ENCODE results near the gene RPL41.
A peak's percentile ranks its signal among the peaks of the same experiment; 100 is the strongest.

The RPL41 gene

GRCh38 chr12:56102683-56103065 is 13.8 kb upstream of the RPL41 start:
- no peak for DNase-seq (ENCODE audit: low spot score)
- TF ChIP-seq, protein P1, sequence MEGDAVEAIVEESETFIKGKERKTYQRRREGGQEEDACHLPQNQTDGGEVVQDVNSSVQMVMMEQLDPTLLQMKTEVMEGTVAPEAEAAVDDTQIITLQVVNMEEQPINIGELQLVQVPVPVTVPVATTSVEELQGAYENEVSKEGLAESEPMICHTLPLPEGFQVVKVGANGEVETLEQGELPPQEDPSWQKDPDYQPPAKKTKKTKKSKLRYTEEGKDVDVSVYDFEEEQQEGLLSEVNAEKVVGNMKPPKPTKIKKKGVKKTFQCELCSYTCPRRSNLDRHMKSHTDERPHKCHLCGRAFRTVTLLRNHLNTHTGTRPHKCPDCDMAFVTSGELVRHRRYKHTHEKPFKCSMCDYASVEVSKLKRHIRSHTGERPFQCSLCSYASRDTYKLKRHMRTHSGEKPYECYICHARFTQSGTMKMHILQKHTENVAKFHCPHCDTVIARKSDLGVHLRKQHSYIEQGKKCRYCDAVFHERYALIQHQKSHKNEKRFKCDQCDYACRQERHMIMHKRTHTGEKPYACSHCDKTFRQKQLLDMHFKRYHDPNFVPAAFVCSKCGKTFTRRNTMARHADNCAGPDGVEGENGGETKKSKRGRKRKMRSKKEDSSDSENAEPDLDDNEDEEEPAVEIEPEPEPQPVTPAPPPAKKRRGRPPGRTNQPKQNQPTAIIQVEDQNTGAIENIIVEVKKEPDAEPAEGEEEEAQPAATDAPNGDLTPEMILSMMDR (IDR thresholded peaks at IDR 0.05; ENCODE audit: extremely low read depth, insufficient read depth, missing control alignments), result no peak
- in situ Hi-C loops (cut with MboI; ENCODE audit: low pct_unique_long_range_greater_than_20kb, low sequenced_read_pairs, unreplicated experiment), result no loop called here

DNA sequence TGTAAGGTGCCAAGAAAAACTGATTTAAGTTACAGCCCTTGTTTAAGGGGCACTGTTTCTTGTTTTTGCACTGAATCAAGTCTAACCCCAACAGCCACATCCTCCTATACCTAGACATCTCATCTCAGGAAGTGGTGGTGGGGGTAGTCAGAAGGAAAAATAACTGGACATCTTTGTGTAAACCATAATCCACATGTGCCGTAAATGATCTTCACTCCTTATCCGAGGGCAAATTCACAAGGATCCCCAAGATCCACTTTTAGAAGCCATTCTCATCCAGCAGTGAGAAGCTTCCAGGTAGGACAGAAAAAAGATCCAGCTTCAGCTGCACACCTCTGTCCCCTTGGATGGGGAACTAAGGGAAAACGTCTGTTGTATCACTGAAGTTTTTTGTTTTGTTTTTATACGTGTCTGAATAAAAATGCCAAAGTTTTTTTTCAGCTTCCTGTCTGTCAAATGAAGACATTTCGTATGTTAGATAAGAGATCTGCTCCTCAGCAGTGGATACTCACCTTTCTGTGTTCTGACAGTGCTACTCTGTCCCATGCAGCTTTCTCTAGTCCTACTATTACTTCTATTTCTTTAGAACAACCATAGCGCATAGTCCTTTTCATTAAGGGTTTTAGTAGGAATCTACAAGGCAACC is 13.2 kb upstream of the RPL41 start:
- no peak for DNase-seq (ENCODE audit: low spot score)
- TF ChIP-seq, protein P1 (IDR thresholded peaks at IDR 0.05; ENCODE audit: extremely low read depth, insufficient read depth, missing control alignments), result no peak
- in situ Hi-C loops (cut with MboI; ENCODE audit: low pct_unique_long_range_greater_than_20kb, low sequenced_read_pairs, unreplicated experiment), result no loop called here

DNA sequence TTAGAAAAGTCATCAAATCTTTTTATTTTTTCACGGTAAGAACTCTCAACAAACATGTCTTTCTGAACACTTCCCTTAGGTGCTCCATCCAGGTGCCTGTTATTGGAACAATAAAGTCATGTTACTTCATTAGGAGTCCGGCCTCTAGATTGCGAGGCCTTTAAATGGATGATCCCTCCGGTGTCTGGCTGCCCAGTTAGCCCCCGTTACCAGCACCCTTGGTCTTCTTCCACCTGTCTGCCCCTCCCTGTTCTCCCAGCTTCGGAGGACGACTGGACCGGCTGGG is 12.7 kb upstream of the RPL41 start:
- in situ Hi-C loops (cut with MboI; ENCODE audit: low pct_unique_long_range_greater_than_20kb, low sequenced_read_pairs, unreplicated experiment), result no loop called here
- DNase-seq (ENCODE audit: low spot score), result no peak
- TF ChIP-seq, protein P1 (IDR thresholded peaks at IDR 0.05; ENCODE audit: extremely low read depth, insufficient read depth, missing control alignments), result no peak

DNA sequence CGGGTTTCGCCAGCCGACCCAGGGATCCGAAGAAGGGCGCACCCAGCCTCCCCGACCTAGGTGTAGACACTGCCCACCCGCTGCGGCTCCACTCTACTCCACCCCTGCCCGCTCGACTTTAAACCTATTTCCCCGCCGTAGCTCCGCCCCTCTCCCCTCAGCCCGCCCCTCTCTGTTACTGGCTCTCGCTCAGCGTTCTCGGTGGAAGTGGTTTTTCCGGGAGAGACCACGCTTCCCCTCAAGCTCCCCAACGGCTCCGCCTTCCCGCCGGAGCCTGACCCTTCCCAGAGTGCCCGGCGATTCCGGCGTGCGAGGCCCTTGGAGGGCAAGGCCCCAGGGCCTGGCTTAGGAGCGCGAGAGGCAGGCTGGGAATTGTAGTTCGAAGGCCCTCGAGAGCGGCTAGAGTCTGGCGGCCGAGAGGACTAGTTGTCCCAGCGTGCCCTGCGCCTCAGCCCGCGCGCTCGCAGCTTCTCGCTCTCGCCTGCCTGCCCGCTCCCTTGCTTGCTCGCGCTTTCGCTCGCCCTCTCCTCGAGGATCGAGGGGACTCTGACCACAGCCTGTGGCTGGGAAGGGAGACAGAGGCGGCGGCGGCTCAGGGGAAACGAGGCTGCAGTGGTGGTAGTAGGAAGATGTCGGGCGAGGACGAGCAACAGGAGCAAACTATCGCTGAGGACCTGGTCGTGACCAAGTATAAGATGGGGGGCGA is 12.2 kb upstream of the RPL41 start, which contains the start of gene PA2G4:
Gene PA2G4 (plus strand): TSS at position 451 of the 706 bp plus-strand sequence. CDS start 179 bp downstream, at position 630.
- TF ChIP-seq, protein P1 (IDR thresholded peaks at IDR 0.05; ENCODE audit: extremely low read depth, insufficient read depth, missing control alignments), result no peak
- DNase-seq (ENCODE audit: low spot score), result peak; percentile 95
- in situ Hi-C loops (cut with MboI; ENCODE audit: low pct_unique_long_range_greater_than_20kb, low sequenced_read_pairs, unreplicated experiment), result no loop called here

DNA sequence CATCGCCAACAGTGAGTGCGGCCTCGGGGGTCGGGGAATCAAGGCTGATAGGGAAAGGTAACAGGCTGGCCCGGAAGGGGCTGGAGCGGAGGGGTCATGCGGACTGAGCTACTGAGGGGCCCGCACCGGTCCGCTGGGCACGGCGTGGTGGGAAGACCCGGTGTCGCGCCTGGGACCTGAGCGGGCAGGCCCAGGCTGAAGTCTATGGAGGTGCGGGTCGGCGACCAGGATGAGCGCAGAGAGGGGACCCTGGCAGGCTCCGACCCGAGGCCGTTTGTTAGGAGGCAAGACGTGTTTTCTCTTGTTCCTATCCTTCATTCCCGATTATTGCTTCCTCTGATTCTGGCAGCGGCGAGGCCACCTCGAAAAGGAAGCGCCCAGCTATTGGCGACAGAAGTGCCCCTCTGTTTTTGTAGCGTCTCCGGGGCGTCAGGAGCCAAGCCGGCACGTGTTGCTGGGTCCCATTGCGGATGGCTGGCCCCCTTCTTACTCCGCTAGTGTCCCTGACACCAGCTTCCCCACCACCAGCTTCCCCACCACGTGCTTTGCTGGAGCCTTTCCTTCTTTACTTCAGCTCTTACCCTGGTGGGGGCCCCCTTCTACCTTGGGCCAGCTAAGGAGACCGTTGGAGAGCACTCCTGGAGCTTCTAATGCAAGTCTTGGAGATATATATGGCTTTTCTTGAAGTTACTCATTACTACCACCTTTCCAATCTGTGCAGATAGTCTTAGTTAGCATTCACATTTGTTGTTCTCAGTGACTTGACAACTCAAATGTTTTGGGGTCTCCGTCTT is 11.4 kb upstream of the RPL41 start:
- no peak for DNase-seq (ENCODE audit: low spot score)
- in situ Hi-C loops (cut with MboI; ENCODE audit: low pct_unique_long_range_greater_than_20kb, low sequenced_read_pairs, unreplicated experiment), result no loop called here
- TF ChIP-seq, protein P1 (IDR thresholded peaks at IDR 0.05; ENCODE audit: extremely low read depth, insufficient read depth, missing control alignments), result no peak

- no peak for DNase-seq (ENCODE audit: low spot score)
- in situ Hi-C loops (cut with MboI; ENCODE audit: low pct_unique_long_range_greater_than_20kb, low sequenced_read_pairs, unreplicated experiment), result no loop called here
Measured at GRCh38 chr12:56105609-56105902, 10.9 kb upstream of the RPL41 start.

More at GRCh38 chr12:56105609-56105902, 10.9 kb upstream of the RPL41 start:
- TF ChIP-seq, protein P1 (IDR thresholded peaks at IDR 0.05; ENCODE audit: extremely low read depth, insufficient read depth, missing control alignments), result no peak
